ENCODE measurements around the gene CHRM5.

CHRM5 gene

GRCh38 chr15:34038023-34038870 lies 70.0 kb downstream of the CHRM5 start:
- peak; percentile 78 for DNase-seq (ENCODE audit: low read depth)
- peak overlapping the region; percentile 92 for H3K4me3 ChIP-seq (ENCODE audit: low read length)

DNA sequence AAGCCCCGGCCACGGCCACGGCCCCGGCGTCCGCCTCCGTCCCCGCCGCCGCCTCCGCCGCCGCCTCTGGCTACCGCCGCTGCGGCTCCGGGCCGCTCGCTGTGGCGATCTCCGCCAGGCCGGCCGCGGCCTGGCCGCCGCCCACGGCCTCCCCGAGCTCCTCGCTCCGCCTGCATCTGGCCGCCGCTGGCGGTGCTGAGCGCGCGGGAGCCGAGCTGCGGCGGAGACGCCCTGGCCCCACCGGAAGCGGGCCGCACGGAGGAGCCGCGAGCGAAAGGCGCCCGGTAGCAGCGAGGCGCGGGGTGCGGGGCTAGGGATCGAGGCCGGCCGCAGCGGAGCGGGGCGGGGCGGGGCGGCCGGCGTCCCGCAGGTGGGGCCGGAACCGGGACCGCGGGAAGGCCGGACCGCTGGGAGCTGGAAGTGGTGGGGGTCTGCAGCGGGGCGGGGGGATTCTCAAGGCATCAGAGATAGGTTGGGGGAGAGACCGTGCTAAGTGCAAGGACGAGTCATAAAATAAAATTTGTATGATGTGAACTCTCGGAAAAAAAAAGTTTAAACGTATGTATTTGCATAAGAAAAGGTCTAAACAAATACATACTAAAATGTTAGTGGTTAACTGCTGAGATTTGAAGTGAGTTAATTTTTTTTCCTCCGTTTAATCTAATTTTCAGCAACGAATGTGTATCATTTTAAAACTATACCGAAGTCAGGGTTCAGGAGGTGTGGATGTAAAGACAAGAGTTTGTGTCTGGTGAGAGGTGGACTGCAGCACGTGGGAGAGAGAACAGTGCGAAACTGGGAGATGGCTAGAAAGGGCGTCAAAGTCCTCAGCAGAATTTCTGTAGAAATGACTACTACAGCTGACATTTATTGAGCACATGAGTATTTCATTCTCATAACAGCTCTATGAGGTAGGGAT lies 70.8 kb downstream of the CHRM5 start, which contains the start of gene AVEN:
Gene AVEN (minus strand): TSS at position 334 of the 919 bp plus-strand sequence. CDS start 158 bp downstream, at position 176.
- H3K4me3 ChIP-seq (ENCODE audit: low read length), result peak within 1 kb of the TSS; percentile 92
- TF ChIP-seq CTCF (IDR thresholded peaks at IDR 0.05; ENCODE audit: insufficient read depth, low read depth, low read length, missing control alignments), result no peak
- peak; percentile 57 for DNase-seq (ENCODE audit: low read depth)

More at GRCh38 chr15:34038023-34038870, 70.0 kb downstream of the CHRM5 start:
- TF ChIP-seq CTCF (IDR thresholded peaks at IDR 0.05; ENCODE audit: insufficient read depth, low read depth, low read length, missing control alignments), result no peak

GRCh38 chr15:34039790-34040113 lies 71.5 kb downstream of the CHRM5 start:
- no peak for DNase-seq (ENCODE audit: low read depth)
- H3K4me3 ChIP-seq (ENCODE audit: low read length), result no peak overlapping the region

DNA sequence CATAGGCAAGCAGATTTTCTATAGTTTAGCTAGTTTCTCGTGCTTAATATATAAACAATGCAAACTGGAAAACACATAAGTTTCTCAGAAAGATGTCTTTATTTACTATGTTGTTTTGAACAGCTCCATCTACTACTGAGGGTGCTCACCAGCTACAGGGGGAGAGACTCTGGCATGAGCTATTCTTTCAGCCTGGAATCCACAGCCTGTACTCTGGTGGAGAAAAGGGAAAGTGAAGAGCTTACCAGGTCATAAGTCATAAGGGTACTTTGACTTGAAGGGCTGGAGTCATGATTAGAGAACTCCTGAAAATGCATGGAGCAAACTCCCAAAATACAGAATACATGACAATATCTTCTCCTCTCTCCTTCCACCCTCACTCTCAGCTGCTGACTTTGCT lies 75.1 kb downstream of the CHRM5 start:
- no peak overlapping the region for H3K4me3 ChIP-seq (ENCODE audit: low read length)
- DNase-seq (ENCODE audit: low read depth), result no peak
- TF ChIP-seq CTCF (IDR thresholded peaks at IDR 0.05; ENCODE audit: insufficient read depth, low read depth, low read length, missing control alignments), result no peak

More at GRCh38 chr15:34039790-34040113, 71.5 kb downstream of the CHRM5 start:
- no peak for TF ChIP-seq CTCF (IDR thresholded peaks at IDR 0.05; ENCODE audit: insufficient read depth, low read depth, low read length, missing control alignments)

DNA sequence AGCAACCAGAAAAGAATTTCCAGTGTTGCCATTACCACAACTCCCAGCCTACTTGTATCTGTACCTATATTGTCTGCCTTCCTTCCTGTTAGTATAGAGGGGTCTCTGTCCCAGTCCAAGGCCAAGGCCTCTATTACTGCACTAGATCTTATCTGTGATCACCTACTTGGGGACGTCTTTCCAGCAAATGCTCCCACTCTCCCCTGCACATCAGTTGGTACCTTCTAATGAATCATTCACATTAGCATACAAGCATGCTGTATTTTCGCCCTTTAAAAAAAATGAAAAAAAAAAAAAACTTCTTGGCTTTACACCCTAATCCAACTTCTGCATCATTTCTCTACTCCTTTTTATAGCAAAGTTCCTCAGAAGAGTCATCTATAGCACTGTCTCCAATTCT lies 75.5 kb downstream of the CHRM5 start:
- H3K4me3 ChIP-seq (ENCODE audit: low read length), result no peak overlapping the region
- DNase-seq (ENCODE audit: low read depth), result no peak
- no peak for TF ChIP-seq CTCF (IDR thresholded peaks at IDR 0.05; ENCODE audit: insufficient read depth, low read depth, low read length, missing control alignments)

DNA sequence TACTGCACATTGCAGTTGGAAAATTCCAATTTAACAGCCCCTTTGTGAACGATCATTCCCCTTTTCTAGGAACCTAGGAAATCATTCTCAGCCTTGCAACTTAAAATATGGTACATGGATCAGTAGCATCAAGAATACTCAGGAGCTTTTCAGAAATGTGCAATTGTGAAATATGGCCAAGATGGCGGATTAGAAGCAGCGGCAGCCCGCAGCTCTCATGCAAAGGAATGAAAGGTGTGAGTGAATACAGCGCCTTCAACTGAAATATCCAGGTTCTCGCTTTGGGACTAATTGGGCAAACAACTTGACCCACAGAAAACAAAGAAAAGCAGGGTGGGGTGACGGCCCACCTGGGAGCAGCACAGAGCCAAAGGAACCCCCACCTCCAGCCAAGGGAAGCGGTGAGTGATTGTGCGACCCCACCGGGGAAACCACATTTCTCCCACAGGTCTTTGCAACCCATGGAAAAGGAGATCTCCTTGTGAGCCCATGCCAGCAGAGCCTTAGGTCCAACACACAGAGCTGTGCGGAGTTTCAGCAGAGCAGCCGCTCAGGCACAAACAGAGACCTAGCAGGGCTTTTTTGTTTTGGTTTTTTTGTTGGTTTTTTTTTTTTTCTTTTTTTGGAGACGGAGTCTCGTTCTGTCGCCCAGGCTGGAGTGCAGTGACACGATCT lies 78.3 kb downstream of the CHRM5 start:
- DNase-seq (ENCODE audit: low read depth), result no peak
- H3K4me3 ChIP-seq (ENCODE audit: low read length), result no peak overlapping the region
- TF ChIP-seq CTCF (IDR thresholded peaks at IDR 0.05; ENCODE audit: insufficient read depth, low read depth, low read length, missing control alignments), result no peak
